Neuronal stem cell (in vitro differentiated cells): ENCODE data around the gene GRM1.

Experiments
- DNase-seq: peaks from one replicate; pipeline ENCODE4 v3.0.0-alpha.2; 2013; ENCODE audit warnings: low spot score
- H2AFZ ChIP-seq: one replicate; pipeline ENCODE4 v1.6.1; 2013; ENCODE audit warnings: mild to moderate bottlenecking, low read length, inconsistent platforms
- H2AK5ac ChIP-seq: 2 replicates; pipeline ENCODE4 v1.6.1; 2013; ENCODE audit warnings: low read depth, mild to moderate bottlenecking, inconsistent platforms, low read length, moderate library complexity, mixed read lengths
- H2BK120ac ChIP-seq: 2 replicates; pipeline ENCODE4 v1.6.1; 2013; ENCODE audit warnings: low read depth, mild to moderate bottlenecking, inconsistent platforms, low read length, moderate library complexity, mixed read lengths
- H2BK12ac ChIP-seq: one replicate; pipeline ENCODE4 v1.6.1; 2013; ENCODE audit warnings: low read length, inconsistent platforms
- H2BK15ac ChIP-seq: 2 replicates; pipeline ENCODE4 v1.6.1; 2013; ENCODE audit warnings: mild to moderate bottlenecking, low read length, inconsistent platforms, mixed read lengths
- H2BK5ac ChIP-seq: one replicate; pipeline ENCODE4 v1.6.1; 2013; ENCODE audit warnings: inconsistent platforms, mild to moderate bottlenecking, low read length, moderate library complexity
- H3K14ac ChIP-seq: one replicate; pipeline ENCODE4 v1.6.1; 2013; ENCODE audit warnings: low read length, inconsistent platforms
- H3K18ac ChIP-seq: 2 replicates; pipeline ENCODE4 v1.6.1; 2013; ENCODE audit warnings: low read length, inconsistent platforms
- H3K23ac ChIP-seq: 2 replicates; pipeline ENCODE4 v1.6.1; 2013; ENCODE audit warnings: low read depth, mild to moderate bottlenecking, mixed read lengths, low read length, inconsistent platforms; ENCODE audit not compliant: poor library complexity
- H3K27ac ChIP-seq: replicated peaks from 3 replicates; pipeline ENCODE4 v1.5.1; 2013; ENCODE audit warnings: low read length, inconsistent platforms
- H3K27me3 ChIP-seq, 3 experiments: 2 replicates each; pipeline ENCODE4 v1.6.1; 2013; ENCODE audit warnings: low read length in 3 of 3, mild to moderate bottlenecking in 2 of 3, inconsistent platforms in 1 of 3, low read depth in 1 of 3, mixed read lengths in 1 of 3, moderate library complexity in 1 of 3; ENCODE audit not compliant: control insufficient read depth in 3 of 3, insufficient read depth in 3 of 3
- H3K36me3 ChIP-seq, 2 donors: replicated peaks in 1 of 2; 2 replicates each; pipeline ENCODE4 v1.6.1; 2013; ENCODE audit warnings: low read length in 2 of 2; ENCODE audit not compliant: control insufficient read depth in 2 of 2, insufficient read depth in 2 of 2
- H3K4ac ChIP-seq: 2 replicates; pipeline ENCODE4 v1.6.1; 2013; ENCODE audit warnings: inconsistent platforms, mild to moderate bottlenecking, low read length, moderate library complexity
- H3K4me1 ChIP-seq, 2 donors: 1 replicate in 1 of 2; 2 replicates in 1 of 2; pipeline ENCODE4 v1.6.1; 2013; ENCODE audit warnings: low read length in 2 of 2, low read depth in 1 of 2; ENCODE audit not compliant: control insufficient read depth in 2 of 2, insufficient read depth in 1 of 2
- H3K4me2 ChIP-seq: one replicate; pipeline ENCODE4 v1.6.1; 2013; ENCODE audit warnings: mild to moderate bottlenecking, low read length, inconsistent platforms; ENCODE audit not compliant: insufficient read depth, poor library complexity, severe bottlenecking
- H3K4me3 ChIP-seq, 2 donors: 2 replicates each; pipeline ENCODE4 v1.5.1; 2013; ENCODE audit warnings: low read length in 2 of 2, mild to moderate bottlenecking in 2 of 2, inconsistent platforms in 1 of 2, moderate library complexity in 1 of 2
- H3K79me1 ChIP-seq: one replicate; pipeline ENCODE4 v1.6.1; 2013; ENCODE audit warnings: low read depth, mild to moderate bottlenecking, inconsistent platforms, low read length, moderate library complexity
- H3K9ac ChIP-seq: one replicate; pipeline ENCODE4 v1.6.1; 2013; ENCODE audit warnings: mild to moderate bottlenecking, low read depth, low read length, inconsistent platforms; ENCODE audit not compliant: poor library complexity
- H3K9me3 ChIP-seq, 2 donors: replicated peaks in 1 of 2; 2 replicates each; pipeline versions ENCODE3 to v1.6.1; 2013; ENCODE audit warnings: low read length in 2 of 2, mild to moderate bottlenecking in 2 of 2, inconsistent platforms in 1 of 2, low read depth in 1 of 2, mixed read lengths in 1 of 2, moderate library complexity in 1 of 2; ENCODE audit not compliant: control insufficient read depth in 2 of 2, insufficient read depth in 1 of 2
- H4K8ac ChIP-seq: one replicate; pipeline ENCODE4 v1.6.1; 2013; ENCODE audit warnings: low read depth, mild to moderate bottlenecking, inconsistent platforms, low read length, moderate library complexity
- H4K91ac ChIP-seq: one replicate; pipeline ENCODE4 v1.6.1; 2013; ENCODE audit warnings: low read length, low read depth, mild to moderate bottlenecking, inconsistent platforms; ENCODE audit not compliant: poor library complexity
- WGBS, 2 donors: extraction: QIAGEN DNeasy Blood & Tissue Kit; methylation state at CpG; one replicate each; pipeline ENCODE4 v1.1.7; 2013; ENCODE audit warnings: missing lambda C conversion rate in 2 of 2, mixed read lengths in 1 of 2; ENCODE audit not compliant: insufficient read length in 2 of 2, insufficient replicate concordance in 1 of 2; ENCODE audit errors: extremely low coverage in 2 of 2; 5-methylcytosine and 5-hydroxymethylcytosine counted together

GRM1 gene

GRCh38 chr6:146135167-146135566 is 106.3 kb downstream of the GRM1 start:
- Histone ChIP-seq H2BK15ac (no peak overlapping the region), H2AK5ac (no peak overlapping the region), H2BK5ac (no peak overlapping the region), H3K79me1 (no peaks in the 10 kb centered on the region), H3K14ac (no peak overlapping the region), H3K27ac (no peak overlapping the region), H3K4ac (no peak overlapping the region), H3K9ac (no peak overlapping the region), H4K91ac (no peak overlapping the region), H3K23ac (no peak overlapping the region), H3K4me2 (no peak overlapping the region), H3K27me3 (no peaks in the 10 kb centered on the region), H4K8ac (no peak overlapping the region), H3K36me3 (no peaks in the 10 kb centered on the region), H3K18ac (no peak overlapping the region), H2BK12ac (no peak overlapping the region), H3K4me1 (no peaks in the 10 kb centered on the region), H3K9me3 (no peaks in the 10 kb centered on the region), H2AFZ (no peak overlapping the region), H2BK120ac (no peak overlapping the region), H3K4me3 (no peak overlapping the region)
- DNase-seq = no peak
- no CpG with 5 or more reads among the region's 2 CpGs for WGBS, 2 donors

GRCh38 chr6:146146836-146147235 is 118.0 kb downstream of the GRM1 start:
- H3K4me2 ChIP-seq = no peak overlapping the region
- H3K27me3 ChIP-seq = no peaks in the 10 kb centered on the region
- H3K27ac ChIP-seq = no peak overlapping the region
- H4K8ac ChIP-seq = no peak overlapping the region
- WGBS, 2 donors = no CpG with 5 or more reads among the region's 1 CpG
- no peak overlapping the region for H2BK5ac ChIP-seq
- no peak overlapping the region for H2AFZ ChIP-seq
- no peak overlapping the region for H2BK120ac ChIP-seq
- no peaks in the 10 kb centered on the region for H3K9me3 ChIP-seq
- H3K9ac ChIP-seq = no peak overlapping the region
- H3K4ac ChIP-seq = no peak overlapping the region
- H3K79me1 ChIP-seq = no peaks in the 10 kb centered on the region
- DNase-seq = no peak
- H2BK15ac ChIP-seq = no peak overlapping the region
- no peak overlapping the region for H3K18ac ChIP-seq
- no peak overlapping the region for H2AK5ac ChIP-seq
- no peaks in the 10 kb centered on the region for H3K36me3 ChIP-seq
- no peak overlapping the region for H3K23ac ChIP-seq
- H3K14ac ChIP-seq = no peak overlapping the region
- H4K91ac ChIP-seq = no peak overlapping the region
- no peaks in the 10 kb centered on the region for H3K4me1 ChIP-seq
- no peak overlapping the region for H3K4me3 ChIP-seq
- no peak overlapping the region for H2BK12ac ChIP-seq

GRCh38 chr6:146149770-146150169 is 120.9 kb downstream of the GRM1 start:
- Histone ChIP-seq H3K36me3 (no peaks in the 10 kb centered on the region), H2BK12ac (no peak overlapping the region), H3K14ac (no peak overlapping the region), H2AFZ (no peak overlapping the region), H3K23ac (no peak overlapping the region), H2AK5ac (no peak overlapping the region), H4K91ac (no peak overlapping the region), H2BK120ac (no peak overlapping the region), H2BK15ac (no peak overlapping the region), H3K79me1 (no peaks in the 10 kb centered on the region), H3K4me3 (no peak overlapping the region), H3K4ac (no peak overlapping the region), H3K4me1 (peaks cover 3 to 5% of the 10 kb centered on the region in 2 donors), H3K9ac (no peak overlapping the region), H3K27me3 (no peaks in the 10 kb centered on the region), H3K4me2 (no peak overlapping the region), H2BK5ac (no peak overlapping the region), H4K8ac (no peak overlapping the region), H3K27ac (no peak overlapping the region), H3K9me3 (no peaks in the 10 kb centered on the region), H3K18ac (no peak overlapping the region)
- no peak for DNase-seq
- whole genome bisulfite sequencing, 2 donors = no CpG with 5 or more reads among the region's 1 CpG

GRCh38 chr6:146153040-146153758 is 124.3 kb downstream of the GRM1 start:
- H3K18ac ChIP-seq = no peak overlapping the region
- no peaks in the 10 kb centered on the region for H3K27me3 ChIP-seq
- no peak overlapping the region for H3K4me3 ChIP-seq
- H3K14ac ChIP-seq = no peak overlapping the region
- H4K8ac ChIP-seq = no peak overlapping the region
- H3K23ac ChIP-seq = no peak overlapping the region
- H3K9ac ChIP-seq = no peak overlapping the region
- no peak overlapping the region for H2AFZ ChIP-seq
- no peak overlapping the region for H2AK5ac ChIP-seq
- H2BK120ac ChIP-seq = no peak overlapping the region
- no peak overlapping the region for H2BK12ac ChIP-seq
- no peaks in the 10 kb centered on the region for H3K79me1 ChIP-seq
- H2BK5ac ChIP-seq = no peak overlapping the region
- no peak overlapping the region for H3K27ac ChIP-seq
- H3K4ac ChIP-seq = no peak overlapping the region
- H3K4me1 ChIP-seq = peaks cover 3 to 5% of the 10 kb centered on the region in 2 donors
- no peaks in the 10 kb centered on the region for H3K9me3 ChIP-seq
- no peak overlapping the region for H4K91ac ChIP-seq
- no peak overlapping the region for H3K4me2 ChIP-seq
- no peak for DNase-seq
- H3K36me3 ChIP-seq = no peaks in the 10 kb centered on the region
- H2BK15ac ChIP-seq = no peak overlapping the region
- no CpG with 5 or more reads among the region's 4 CpGs for whole genome bisulfite sequencing, 2 donors
